Rectal smooth muscle tissue (tissue), 1 donor: ENCODE results near the gene PPM1A.

Experiments used
- H3K27ac ChIP-seq: one replicate; pipeline ENCODE4 v1.7.0; 2013; ENCODE audit warnings: low read depth, low read length, inconsistent platforms
- H3K27me3 ChIP-seq: one replicate; pipeline ENCODE4 v1.7.0; 2013; ENCODE audit warnings: low read length; ENCODE audit not compliant: control insufficient read depth, insufficient read depth
- H3K36me3 ChIP-seq: one replicate; pipeline ENCODE4 v1.7.0; 2013; ENCODE audit warnings: low read length; ENCODE audit not compliant: control insufficient read depth, insufficient read depth
- H3K4me1 ChIP-seq: one replicate; pipeline ENCODE4 v1.7.0; 2013; ENCODE audit warnings: low read length; ENCODE audit not compliant: control insufficient read depth, insufficient read depth
- H3K4me3 ChIP-seq: one replicate; pipeline ENCODE4 v1.7.0; 2013; ENCODE audit warnings: low read length
- H3K9ac ChIP-seq: one replicate; pipeline ENCODE4 v1.7.0; 2013; ENCODE audit warnings: low read length

The PPM1A gene

GRCh38 chr14:60278350-60278749 lies 29.3 kb downstream of the PPM1A start:
- Histone ChIP-seq H3K36me3 (no peaks in the 10 kb centered on the region), H3K27me3 (no peaks in the 10 kb centered on the region), H3K27ac (no peak overlapping the region), H3K9ac (no peak overlapping the region), H3K4me1 (peaks cover 2% of the 10 kb centered on the region), H3K4me3 (no peak overlapping the region)

GRCh38 chr14:60287452-60287851 lies 38.4 kb downstream of the PPM1A start:
- Histone ChIP-seq H3K9ac (no peak overlapping the region), H3K36me3 (peaks cover 6% of the 10 kb centered on the region)

DNA sequence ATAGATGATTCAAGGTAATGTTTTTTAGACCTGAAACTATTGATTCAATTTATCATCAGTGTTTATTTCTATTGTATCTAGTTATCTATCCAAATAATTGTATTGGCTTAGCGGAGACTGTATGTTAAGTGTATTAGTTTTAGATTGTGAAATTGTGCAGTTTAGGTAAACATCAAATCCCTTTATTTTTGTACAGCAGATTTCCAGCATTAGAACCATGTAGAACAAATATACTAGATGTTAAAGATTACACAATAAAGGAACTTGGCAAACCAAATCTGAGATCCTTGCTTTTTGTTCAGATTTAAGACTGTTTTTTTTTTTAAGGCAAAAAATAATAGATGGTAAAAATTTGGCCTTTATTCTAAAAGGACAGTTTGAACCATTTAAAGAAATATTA lies 39.3 kb downstream of the PPM1A start:
- Histone ChIP-seq H3K4me1 (no peaks in the 10 kb centered on the region), H3K4me3 (no peak overlapping the region), H3K27me3 (no peaks in the 10 kb centered on the region), H3K9ac (no peak overlapping the region), H3K36me3 (peaks cover 6% of the 10 kb centered on the region), H3K27ac (no peak overlapping the region)

More at GRCh38 chr14:60287452-60287851, 38.4 kb downstream of the PPM1A start:
- no peak overlapping the region for H3K27ac ChIP-seq
- H3K27me3 ChIP-seq, result no peaks in the 10 kb centered on the region
- H3K4me1 ChIP-seq, result no peaks in the 10 kb centered on the region
- no peak overlapping the region for H3K4me3 ChIP-seq

DNA sequence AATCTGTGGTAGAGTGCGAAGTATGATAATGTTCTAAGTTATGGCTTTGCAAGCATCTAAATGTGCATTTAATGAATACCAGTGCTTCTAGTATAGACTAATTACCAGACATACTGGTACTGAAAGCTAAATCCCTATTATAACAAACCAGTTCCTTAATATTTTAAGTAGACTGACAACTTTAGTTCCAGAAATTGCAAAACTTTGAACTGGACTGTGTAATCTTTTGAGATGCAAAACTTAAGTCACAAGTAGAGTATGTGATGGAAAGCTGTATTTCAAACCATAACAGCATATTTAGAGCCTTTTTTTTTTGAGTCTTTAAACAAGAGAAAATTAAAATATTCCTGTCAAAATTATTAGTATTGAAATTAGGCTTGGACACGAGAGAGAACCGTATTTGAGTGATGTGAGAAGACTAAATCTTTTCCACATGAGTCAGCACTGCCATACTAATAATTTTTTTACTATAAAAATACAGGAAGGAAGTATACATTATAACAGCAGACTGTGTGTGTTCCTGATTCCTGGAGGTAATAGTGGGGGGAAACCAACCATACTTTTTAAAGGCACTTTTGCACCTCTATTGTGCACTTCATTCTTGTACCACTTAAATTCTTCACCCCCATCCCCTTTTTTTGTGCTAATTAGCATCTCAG lies 45.5 kb downstream of the PPM1A start:
- H3K4me1 ChIP-seq, result no peaks in the 10 kb centered on the region
- H3K9ac ChIP-seq, result no peak overlapping the region
- no peak overlapping the region for H3K27ac ChIP-seq
- no peak overlapping the region for H3K4me3 ChIP-seq
- no peaks in the 10 kb centered on the region for H3K27me3 ChIP-seq
- H3K36me3 ChIP-seq, result peaks cover 2% of the 10 kb centered on the region

DNA sequence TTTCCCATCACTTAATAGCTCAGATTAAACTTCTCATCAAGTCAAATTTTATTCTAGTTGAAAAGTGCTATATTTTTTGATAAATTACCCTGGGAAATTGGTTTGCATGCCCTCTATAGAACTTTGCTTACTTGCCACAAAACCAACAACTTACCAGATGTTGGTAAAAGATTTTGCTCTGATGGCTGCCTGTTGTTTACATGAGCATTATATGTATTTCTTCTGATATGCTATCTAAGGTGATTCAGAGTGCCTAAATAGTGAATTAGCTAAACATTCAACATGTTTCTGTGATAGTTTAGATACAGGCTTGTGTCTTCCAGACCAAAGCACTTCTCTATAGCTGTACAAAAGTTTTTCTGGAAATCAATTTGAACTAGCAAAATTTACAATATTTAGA lies 51.0 kb downstream of the PPM1A start:
- H3K4me1 ChIP-seq, result peaks cover 3% of the 10 kb centered on the region
- H3K36me3 ChIP-seq, result no peaks in the 10 kb centered on the region
- no peaks in the 10 kb centered on the region for H3K27me3 ChIP-seq
- no peak overlapping the region for H3K4me3 ChIP-seq
- H3K9ac ChIP-seq, result no peak overlapping the region
- H3K27ac ChIP-seq, result no peak overlapping the region

GRCh38 chr14:60301685-60302084 lies 52.7 kb downstream of the PPM1A start:
- no peak overlapping the region for H3K27ac ChIP-seq
- no peak overlapping the region for H3K4me3 ChIP-seq
- H3K36me3 ChIP-seq, result no peaks in the 10 kb centered on the region
- H3K27me3 ChIP-seq, result no peaks in the 10 kb centered on the region
- H3K4me1 ChIP-seq, result peaks cover 3% of the 10 kb centered on the region
- no peak overlapping the region for H3K9ac ChIP-seq

DNA sequence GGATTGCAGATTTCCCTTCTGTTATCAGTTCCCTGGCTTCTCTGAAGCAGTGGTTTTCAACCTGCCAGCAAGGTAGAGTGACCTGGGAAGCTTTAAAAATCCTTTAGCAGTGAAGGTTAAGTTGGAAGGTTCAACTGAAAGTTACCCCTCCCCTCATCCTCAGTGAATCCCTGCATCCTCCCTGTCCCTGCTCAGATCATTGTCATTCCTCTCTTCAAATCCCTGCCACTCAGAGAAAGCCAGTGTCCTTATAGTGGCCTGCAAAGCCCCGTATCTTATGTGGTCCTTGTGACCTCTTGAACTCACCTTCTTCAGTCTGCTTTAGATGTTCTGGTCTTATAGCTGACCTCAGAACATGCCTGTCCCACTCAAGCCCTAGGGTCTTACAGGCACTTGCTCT lies 53.6 kb downstream of the PPM1A start:
- no peaks in the 10 kb centered on the region for H3K27me3 ChIP-seq
- no peak overlapping the region for H3K27ac ChIP-seq
- peaks cover 3% of the 10 kb centered on the region for H3K4me1 ChIP-seq
- H3K36me3 ChIP-seq, result no peaks in the 10 kb centered on the region
- no peak overlapping the region for H3K4me3 ChIP-seq
- H3K9ac ChIP-seq, result no peak overlapping the region

DNA sequence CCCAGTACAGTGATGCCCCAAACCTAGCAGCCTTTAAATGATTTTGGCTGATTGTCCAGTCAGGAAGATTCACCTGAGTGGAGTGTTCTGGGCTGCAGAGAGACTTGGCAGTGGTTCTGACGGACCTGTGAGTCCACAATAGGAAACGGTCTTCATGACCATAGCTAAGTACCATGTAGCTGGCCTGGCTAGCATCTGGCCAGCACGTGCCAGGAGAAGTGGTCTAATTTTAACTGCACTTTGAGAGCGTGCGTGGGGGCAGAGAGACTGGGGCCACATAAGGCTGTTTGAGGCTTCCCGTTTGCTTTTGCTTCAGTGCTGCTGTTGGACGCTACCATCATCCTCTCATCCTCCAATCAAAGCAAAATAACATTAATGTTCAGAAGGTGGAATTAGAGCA lies 54.7 kb downstream of the PPM1A start:
- H3K27ac ChIP-seq, result no peak overlapping the region
- H3K4me3 ChIP-seq, result no peak overlapping the region
- H3K4me1 ChIP-seq, result peaks cover 3% of the 10 kb centered on the region
- no peaks in the 10 kb centered on the region for H3K27me3 ChIP-seq
- H3K9ac ChIP-seq, result no peak overlapping the region
- H3K36me3 ChIP-seq, result no peaks in the 10 kb centered on the region

- Histone ChIP-seq H3K9ac (no peak overlapping the region), H3K27me3 (no peaks in the 10 kb centered on the region), H3K27ac (no peak overlapping the region)
These were observed 55.5 kb downstream of the PPM1A start for GRCh38 chr14:60304509-60304908.

GRCh38 chr14:60309867-60310552 lies 61.0 kb downstream of the PPM1A start:
- Histone ChIP-seq H3K9ac (no peak overlapping the region), H3K4me3 (no peak overlapping the region), H3K27me3 (no peaks in the 10 kb centered on the region), H3K4me1 (no peaks in the 10 kb centered on the region), H3K36me3 (no peaks in the 10 kb centered on the region), H3K27ac (no peak overlapping the region)

More at GRCh38 chr14:60304509-60304908, 55.5 kb downstream of the PPM1A start:
- H3K4me3 ChIP-seq, result no peak overlapping the region
- peaks cover 3% of the 10 kb centered on the region for H3K4me1 ChIP-seq
- no peaks in the 10 kb centered on the region for H3K36me3 ChIP-seq

DNA sequence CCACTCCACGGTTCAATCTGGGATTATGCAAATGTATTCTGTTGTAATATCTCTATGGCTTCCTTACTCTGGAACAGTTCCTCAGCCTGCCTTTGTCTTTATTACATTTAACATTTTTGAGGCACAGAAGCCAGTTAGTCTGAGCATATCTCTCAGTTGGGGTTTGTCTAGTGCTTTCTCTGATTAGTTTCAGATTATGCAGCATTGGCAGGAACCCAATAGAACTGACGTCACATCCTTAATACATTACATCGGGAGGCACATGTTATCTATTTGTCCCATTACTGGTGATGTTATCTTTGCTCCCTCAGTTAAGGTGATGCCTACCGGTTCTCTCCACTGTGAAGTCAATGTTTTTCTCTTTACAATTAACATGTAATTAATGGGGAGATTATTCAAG lies 62.4 kb downstream of the PPM1A start:
- no peak overlapping the region for H3K4me3 ChIP-seq
- no peaks in the 10 kb centered on the region for H3K27me3 ChIP-seq
- no peaks in the 10 kb centered on the region for H3K36me3 ChIP-seq
- no peaks in the 10 kb centered on the region for H3K4me1 ChIP-seq
- H3K27ac ChIP-seq, result no peak overlapping the region
- H3K9ac ChIP-seq, result no peak overlapping the region

DNA sequence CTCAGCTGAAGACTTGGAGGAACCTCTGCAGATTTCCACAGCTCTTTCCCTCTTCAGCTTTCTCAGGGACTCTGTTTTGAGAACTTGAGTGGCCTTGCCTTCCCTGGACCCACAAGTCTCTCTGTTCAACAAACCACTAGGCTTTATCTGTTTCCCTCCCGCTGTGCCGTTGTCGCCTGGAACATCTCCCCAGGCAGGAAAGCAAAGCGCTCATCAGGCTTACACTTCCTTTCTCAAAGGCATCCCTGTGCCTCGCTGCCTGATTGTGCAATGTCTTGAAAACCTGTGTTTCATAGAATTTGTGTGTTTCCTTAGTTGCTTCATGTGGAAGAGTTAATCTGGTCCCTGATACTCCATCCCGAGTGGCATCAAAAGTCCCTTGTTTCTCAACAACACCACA lies 64.1 kb downstream of the PPM1A start:
- H3K9ac ChIP-seq, result no peak overlapping the region
- no peaks in the 10 kb centered on the region for H3K36me3 ChIP-seq
- H3K27ac ChIP-seq, result no peak overlapping the region
- H3K4me3 ChIP-seq, result no peak overlapping the region
- no peaks in the 10 kb centered on the region for H3K4me1 ChIP-seq
- H3K27me3 ChIP-seq, result no peaks in the 10 kb centered on the region
